ENCODE measurements around the gene PCYT1A. TPM values are rescaled to one million over a fixed set of nuclear protein-coding genes. Genes with fewer than 3 reads are reported as not detected.

Gene PCYT1A
- total and polyA plus RNA-seq, 2 donors (not counting 1 experiment from before 2014, with no cell fraction given), result 56.6 to 61.2 TPM

DNA sequence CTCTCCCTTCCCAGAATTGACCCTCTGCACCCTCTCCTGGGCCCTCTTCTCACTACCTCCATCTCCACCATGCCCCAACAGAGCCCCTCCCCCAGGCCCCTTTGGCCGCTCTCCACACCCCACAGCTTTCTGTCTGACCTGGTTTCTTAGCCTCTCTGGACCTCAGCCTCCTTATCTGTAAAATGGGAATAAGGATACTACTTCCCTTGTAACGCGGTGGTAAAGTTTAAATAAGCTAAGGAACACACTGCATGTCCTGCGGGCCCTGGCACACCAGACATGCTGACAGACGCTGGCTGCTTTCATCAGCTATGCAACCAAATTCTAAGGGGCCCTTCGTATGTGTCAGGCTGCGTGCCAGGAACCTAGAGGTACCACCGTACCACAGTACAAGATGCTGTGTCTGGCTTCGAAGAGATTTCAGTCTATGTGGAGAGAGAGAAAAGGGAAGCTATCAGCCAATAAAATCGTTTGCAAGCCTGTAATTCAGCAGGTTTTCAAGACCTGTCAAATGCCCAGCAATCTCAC is 72.0 kb downstream of the PCYT1A start:
- Histone ChIP-seq H3K27me3 (replicated peaks in 1 of 4; ENCODE audit: control extremely low read depth in 1 of 4, control insufficient read depth in 3 of 4, insufficient read depth in 4 of 4, low read length in 3 of 4) (no peaks in the 10 kb centered on the region), H4K20me1 (ENCODE audit: control insufficient read depth, insufficient read depth, low read length, poor library complexity, severe bottlenecking) (no peaks in the 10 kb centered on the region), H3K9ac (ENCODE audit: low read length) (no peak overlapping the region), H3K9me3 (ENCODE audit: control extremely low read depth in 1 of 3, control insufficient read depth in 2 of 3, insufficient read depth in 1 of 3, low read length in 2 of 3) (no peaks in the 10 kb centered on the region), H3K79me2 (ENCODE audit: control insufficient read depth, insufficient read depth, low read length) (no peaks in the 10 kb centered on the region), H3K4me2 (replicated peaks; ENCODE audit: low read depth, low read length, poor library complexity, severe bottlenecking) (no peak overlapping the region), H3K27ac (ENCODE audit: low read length in 2 of 2) (no peak overlapping the region), H2AFZ (ENCODE audit: insufficient read depth, low read depth, low read length, poor library complexity, severe bottlenecking) (no peak overlapping the region), H3K4me1 (ENCODE audit: control insufficient read depth in 2 of 2, insufficient read depth in 2 of 2, low read length in 2 of 2) (peaks cover 7 to 15% of the 10 kb centered on the region in 2 donors), H3K4me3 (ENCODE audit: control extremely low read depth in 1 of 5, extremely low read depth in 1 of 5, insufficient read depth in 1 of 5, low read depth in 2 of 5, low read length in 4 of 5) (no peak overlapping the region), H3K36me3 (replicated peaks in 1 of 2; ENCODE audit: control extremely low read depth in 1 of 2, control insufficient read depth in 1 of 2, extremely low read depth in 1 of 2, insufficient read depth in 2 of 2, low read length in 1 of 2) (no peaks in the 10 kb centered on the region)
- peaks cover 17% of the 10 kb centered on the region for H3K4me1 Mint-ChIP-seq
- no peak overlapping the region for H3K4me3 Mint-ChIP-seq
- H3K9me3 Mint-ChIP-seq (ENCODE audit: insufficient read depth), result no peaks in the 10 kb centered on the region
- DNase-seq (no peak), ATAC-seq (ENCODE audit: low read depth) (no peak)
- no peaks in the 10 kb centered on the region for H3K27me3 Mint-ChIP-seq
- ChIA-PET POLR2A (no interaction called here), CTCF (no interaction called here)
- no peak for TF ChIP-seq EZH2 (IDR thresholded peaks at IDR 0.05; ENCODE audit: borderline replicate concordance, insufficient read depth, low read depth, low read length, poor library complexity, severe bottlenecking)
- TF ChIP-seq, protein P1, sequence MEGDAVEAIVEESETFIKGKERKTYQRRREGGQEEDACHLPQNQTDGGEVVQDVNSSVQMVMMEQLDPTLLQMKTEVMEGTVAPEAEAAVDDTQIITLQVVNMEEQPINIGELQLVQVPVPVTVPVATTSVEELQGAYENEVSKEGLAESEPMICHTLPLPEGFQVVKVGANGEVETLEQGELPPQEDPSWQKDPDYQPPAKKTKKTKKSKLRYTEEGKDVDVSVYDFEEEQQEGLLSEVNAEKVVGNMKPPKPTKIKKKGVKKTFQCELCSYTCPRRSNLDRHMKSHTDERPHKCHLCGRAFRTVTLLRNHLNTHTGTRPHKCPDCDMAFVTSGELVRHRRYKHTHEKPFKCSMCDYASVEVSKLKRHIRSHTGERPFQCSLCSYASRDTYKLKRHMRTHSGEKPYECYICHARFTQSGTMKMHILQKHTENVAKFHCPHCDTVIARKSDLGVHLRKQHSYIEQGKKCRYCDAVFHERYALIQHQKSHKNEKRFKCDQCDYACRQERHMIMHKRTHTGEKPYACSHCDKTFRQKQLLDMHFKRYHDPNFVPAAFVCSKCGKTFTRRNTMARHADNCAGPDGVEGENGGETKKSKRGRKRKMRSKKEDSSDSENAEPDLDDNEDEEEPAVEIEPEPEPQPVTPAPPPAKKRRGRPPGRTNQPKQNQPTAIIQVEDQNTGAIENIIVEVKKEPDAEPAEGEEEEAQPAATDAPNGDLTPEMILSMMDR (IDR thresholded peaks at IDR 0.05), result no peak
- intact Hi-C loops (cut with micrococcal nuclease), result no loop called here
- 84% methylated on average over 5 of the region's 10 CpGs for WGBS (ENCODE audit: insufficient coverage)
- no peak overlapping the region for H3K27ac Mint-ChIP-seq

- H2AFZ ChIP-seq (ENCODE audit: insufficient read depth, low read depth, low read length, poor library complexity, severe bottlenecking), result no peak overlapping the region
- H3K27ac ChIP-seq (ENCODE audit: low read length in 2 of 2), result no peak overlapping the region
- CTCF ChIA-PET, result no interaction called here
- no peaks in the 10 kb centered on the region for H3K9me3 ChIP-seq (ENCODE audit: control extremely low read depth in 1 of 3, control insufficient read depth in 2 of 3, insufficient read depth in 1 of 3, low read length in 2 of 3)
- WGBS (ENCODE audit: insufficient coverage), result 97% methylated on average over 8 of the region's 16 CpGs
- H3K79me2 ChIP-seq (ENCODE audit: control insufficient read depth, insufficient read depth, low read length), result no peaks in the 10 kb centered on the region
- DNase-seq (no peak), ATAC-seq (ENCODE audit: low read depth) (no peak)
- Mint-ChIP-seq H3K4me3 (no peak overlapping the region), H3K27me3 (no peaks in the 10 kb centered on the region), H3K9me3 (ENCODE audit: insufficient read depth) (no peaks in the 10 kb centered on the region), H3K27ac (no peak overlapping the region), H3K4me1 (peaks cover 15% of the 10 kb centered on the region)
- no peak overlapping the region for H3K4me3 ChIP-seq (ENCODE audit: control extremely low read depth in 1 of 5, extremely low read depth in 1 of 5, insufficient read depth in 1 of 5, low read depth in 2 of 5, low read length in 4 of 5)
- intact Hi-C loops (cut with micrococcal nuclease), result no loop called here
- no peaks in the 10 kb centered on the region for H3K36me3 ChIP-seq (replicated peaks in 1 of 2; ENCODE audit: control extremely low read depth in 1 of 2, control insufficient read depth in 1 of 2, extremely low read depth in 1 of 2, insufficient read depth in 2 of 2, low read length in 1 of 2)
- no peak overlapping the region for H3K4me2 ChIP-seq (replicated peaks; ENCODE audit: low read depth, low read length, poor library complexity, severe bottlenecking)
- no peak for TF ChIP-seq EZH2 (IDR thresholded peaks at IDR 0.05; ENCODE audit: borderline replicate concordance, insufficient read depth, low read depth, low read length, poor library complexity, severe bottlenecking)
- TF ChIP-seq, protein P1 (IDR thresholded peaks at IDR 0.05), result no peak
- POLR2A ChIA-PET, result no interaction called here
- H3K9ac ChIP-seq (ENCODE audit: low read length), result no peak overlapping the region
- H4K20me1 ChIP-seq (ENCODE audit: control insufficient read depth, insufficient read depth, low read length, poor library complexity, severe bottlenecking), result no peaks in the 10 kb centered on the region
- H3K27me3 ChIP-seq (replicated peaks in 1 of 4; ENCODE audit: control extremely low read depth in 1 of 4, control insufficient read depth in 3 of 4, insufficient read depth in 4 of 4, low read length in 3 of 4), result no peaks in the 10 kb centered on the region
- H3K4me1 ChIP-seq (ENCODE audit: control insufficient read depth in 2 of 2, insufficient read depth in 2 of 2, low read length in 2 of 2), result peaks cover 7 to 13% of the 10 kb centered on the region in 2 donors
Measured at GRCh38 chr3:196214783-196215441, 72.6 kb downstream of the PCYT1A start.

Measured in B cell (primary cell).